HL-60/S4 treated with retinoic acid at 250 ng/mL for 4 days and 3 days (cell line): ENCODE results near the gene PRCC.

Experiments
- in situ Hi-C: fragments of 300-500 bp; cut with MboI; formaldehyde crosslinking; loops from 2 replicates; pipeline ENCODE4 v1.7.0; 2022; ENCODE audit warnings: low sequenced_read_pairs

The PRCC gene

DNA sequence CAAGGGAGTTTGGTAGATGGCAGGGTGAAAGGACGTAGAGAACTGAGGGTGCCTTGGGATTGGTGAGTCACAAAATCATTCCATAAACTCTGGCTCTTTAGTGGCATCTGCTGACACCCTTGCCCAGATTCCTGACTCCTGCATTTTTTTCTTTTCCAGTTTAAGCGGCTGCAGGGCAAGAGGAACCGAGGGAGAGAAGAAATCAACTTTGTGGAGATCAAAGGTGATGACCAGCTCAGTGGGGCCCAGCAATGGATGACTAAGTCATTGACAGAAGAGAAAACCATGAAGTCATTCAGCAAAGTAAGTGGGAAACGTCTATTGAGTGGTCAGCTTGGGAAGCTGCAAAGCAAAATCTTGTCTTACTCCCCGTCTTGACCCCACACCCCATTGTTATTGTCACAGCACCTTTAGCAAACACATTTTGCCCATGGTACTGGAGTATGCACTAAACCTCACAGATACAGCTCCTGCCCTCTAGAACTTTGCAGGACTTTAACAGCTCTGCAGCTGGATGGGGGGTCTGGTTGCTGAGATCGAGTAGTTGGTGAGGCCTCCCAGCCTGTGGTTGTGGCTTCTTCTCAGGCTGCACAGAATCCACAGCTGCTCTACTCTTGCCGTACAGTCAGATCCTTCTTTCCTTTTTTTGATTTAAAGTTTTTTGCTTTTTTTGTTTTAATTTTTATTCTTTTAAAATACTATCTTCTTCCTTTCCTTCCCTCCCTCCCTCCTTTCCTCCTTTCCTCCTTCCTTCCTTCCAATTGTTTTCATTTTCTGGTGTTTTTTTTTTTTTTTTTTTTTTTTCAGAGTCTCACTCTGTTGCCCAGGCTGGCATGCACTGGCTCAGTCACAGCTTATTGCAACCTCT, 27.4 kb downstream of the PRCC start:
- in situ Hi-C loops = no loop called here

DNA sequence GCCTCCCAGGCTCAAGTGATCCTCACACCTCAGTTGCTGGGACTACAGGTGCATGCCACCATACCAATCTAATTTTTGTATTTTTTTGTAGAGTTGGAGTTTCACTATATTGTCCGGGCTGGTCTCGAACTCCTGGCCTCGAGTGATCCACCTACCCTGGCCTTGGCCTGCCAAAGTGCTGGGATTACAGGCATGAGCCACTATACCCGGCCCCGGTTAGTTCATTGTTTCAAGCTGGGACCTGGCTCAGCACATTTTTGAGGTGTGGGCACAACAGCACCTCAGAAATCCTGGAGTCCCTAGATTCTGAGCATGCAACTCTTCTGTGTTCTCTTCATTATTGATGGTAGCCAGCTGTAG, 28.0 kb downstream of the PRCC start:
- in situ Hi-C loops = no loop called here

DNA sequence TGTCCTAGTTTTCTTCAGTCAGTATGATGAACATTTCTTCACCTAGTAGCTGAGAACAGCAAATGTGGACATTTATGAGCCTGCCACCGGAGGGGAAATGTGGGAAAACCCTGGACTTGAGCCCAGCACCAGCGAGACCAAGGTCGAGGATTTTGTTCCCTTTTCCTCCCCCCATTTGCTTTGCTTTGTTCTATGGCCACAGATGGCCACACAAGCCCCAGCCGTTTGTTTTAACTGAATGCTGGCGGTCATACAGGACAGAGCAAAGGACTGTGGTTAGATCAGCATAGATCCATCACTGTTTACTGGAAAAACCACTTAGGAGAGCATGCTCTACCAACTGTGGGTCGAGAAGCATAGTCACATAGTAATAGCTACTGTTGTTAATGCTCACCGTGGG, 28.5 kb downstream of the PRCC start:
- in situ Hi-C loops = no loop called here

DNA sequence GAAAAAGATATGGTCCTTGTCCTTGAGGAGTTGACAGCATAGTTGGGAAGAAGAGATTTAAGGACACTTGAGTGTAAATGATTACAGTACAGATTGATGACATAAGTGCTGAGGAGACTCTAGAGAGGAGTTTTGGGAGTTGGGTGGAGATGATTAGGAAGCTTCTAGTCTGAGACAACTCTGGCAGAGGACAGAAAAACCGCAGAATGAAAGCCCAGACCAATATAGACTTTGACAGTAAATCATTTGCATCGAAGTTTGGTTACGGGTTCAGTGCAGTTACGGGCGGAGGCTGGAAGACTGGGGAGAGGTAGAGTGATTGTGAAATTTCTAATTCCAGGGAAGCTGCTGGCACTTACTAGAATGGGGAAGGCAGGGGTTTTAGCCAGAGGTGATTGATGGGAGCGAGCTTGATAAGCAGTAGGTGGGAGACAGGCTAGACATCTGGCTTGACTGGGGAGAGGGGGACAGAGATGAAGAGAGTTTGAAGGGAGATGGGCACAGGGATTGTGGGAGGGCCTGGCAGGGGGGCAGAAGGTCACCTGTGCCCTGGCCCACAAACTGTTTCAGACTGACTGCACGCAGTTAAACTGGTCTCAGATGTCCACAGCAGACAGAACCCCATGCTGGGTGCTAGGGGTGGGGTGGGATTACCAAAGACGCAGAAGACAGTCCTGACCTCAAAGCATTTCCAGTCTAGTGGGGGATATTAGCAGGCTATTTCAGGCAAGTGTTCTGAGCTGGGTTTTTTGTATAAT, 29.2 kb downstream of the PRCC start:
- in situ Hi-C loops = no loop called here

DNA sequence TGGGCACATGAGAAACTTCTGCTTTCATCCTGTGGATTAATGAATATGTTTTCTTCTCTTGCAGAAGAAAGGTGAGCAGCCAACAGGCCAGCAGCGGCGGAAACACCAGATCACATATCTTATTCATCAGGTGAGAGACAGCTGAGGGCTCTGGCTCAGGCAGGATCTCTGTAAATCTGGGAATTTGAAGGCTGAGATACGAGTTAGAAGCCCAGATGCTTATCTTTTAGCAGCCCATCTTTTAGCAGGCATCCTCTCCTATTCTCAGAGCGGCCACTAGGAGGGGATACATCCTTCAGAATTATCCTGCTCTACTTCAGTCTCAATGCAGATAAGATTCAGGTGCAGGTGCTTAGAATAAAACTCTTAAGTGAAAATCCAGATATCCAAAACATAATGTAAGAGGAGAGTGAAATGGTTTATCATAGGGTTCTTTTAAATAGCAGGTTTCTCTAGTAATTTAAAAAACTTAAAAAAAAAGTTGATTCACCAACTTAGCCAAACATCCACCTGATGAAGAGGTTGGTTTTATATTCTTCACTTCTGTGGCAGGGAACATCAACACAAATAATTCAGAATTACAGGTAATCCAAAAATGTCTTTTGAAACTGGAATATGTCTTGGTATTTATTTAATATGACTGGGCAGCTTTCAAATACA, 30.0 kb downstream of the PRCC start:
- in situ Hi-C loops = no loop called here

DNA sequence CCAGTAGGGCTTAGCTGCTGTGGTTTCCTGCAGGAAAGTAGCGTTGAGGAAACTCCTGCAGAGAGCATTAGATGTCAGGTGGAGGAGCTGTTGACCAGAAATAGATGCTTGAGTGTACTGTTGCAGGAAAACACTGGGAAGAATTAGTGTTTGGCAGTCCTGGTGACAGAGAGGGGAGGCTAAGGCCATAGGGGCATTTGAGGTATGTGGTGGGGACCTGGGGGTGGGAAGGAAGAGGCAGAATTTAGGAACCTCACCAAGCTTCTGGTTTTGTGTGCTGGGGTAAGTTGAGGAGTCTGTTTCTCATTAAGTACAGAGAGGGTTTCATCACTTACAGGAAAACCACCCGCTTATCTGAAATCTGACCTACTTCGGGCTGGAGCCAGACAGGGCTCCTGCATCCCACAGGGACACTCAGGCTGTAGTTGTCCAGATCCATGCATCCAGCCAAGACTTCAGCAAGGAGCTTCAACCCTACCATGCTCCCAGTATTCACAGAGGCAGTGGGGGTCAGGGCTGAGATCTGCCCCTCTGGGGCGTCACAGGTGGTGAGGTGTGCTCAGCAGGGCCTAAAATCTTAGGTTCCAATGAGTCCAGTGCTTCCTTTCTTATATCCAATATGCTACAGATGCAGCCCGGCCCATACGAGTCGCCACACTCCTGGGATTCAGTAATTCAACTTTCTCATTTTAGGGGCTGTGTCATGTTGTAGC, 34.2 kb downstream of the PRCC start:
- in situ Hi-C loops = no loop called here

DNA sequence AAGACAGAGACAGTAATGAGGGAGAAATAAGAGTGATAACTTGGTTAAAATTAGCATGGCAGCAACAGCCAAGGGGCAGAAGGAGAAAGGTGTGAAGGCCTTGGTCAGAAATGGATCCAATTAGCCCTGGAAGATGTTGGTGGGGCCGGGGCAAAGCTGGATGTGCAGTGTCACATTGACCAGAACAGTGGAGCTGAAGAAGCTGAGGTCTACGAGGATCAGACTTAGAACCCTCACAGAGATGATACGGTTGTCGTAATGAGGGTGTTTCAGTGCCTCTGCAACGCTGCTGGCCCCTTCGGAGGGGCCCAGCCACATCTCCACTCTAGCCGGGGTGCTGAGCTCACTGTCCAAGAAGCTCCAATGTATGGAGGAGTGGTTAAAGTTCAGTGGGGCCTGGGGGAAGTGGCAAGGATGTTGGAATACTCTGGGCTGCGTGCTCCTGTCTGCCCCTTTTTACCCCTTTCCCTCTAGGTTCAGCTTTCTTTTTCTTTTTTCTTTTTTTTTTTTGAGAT, 35.1 kb downstream of the PRCC start:
- in situ Hi-C loops = no loop called here

DNA sequence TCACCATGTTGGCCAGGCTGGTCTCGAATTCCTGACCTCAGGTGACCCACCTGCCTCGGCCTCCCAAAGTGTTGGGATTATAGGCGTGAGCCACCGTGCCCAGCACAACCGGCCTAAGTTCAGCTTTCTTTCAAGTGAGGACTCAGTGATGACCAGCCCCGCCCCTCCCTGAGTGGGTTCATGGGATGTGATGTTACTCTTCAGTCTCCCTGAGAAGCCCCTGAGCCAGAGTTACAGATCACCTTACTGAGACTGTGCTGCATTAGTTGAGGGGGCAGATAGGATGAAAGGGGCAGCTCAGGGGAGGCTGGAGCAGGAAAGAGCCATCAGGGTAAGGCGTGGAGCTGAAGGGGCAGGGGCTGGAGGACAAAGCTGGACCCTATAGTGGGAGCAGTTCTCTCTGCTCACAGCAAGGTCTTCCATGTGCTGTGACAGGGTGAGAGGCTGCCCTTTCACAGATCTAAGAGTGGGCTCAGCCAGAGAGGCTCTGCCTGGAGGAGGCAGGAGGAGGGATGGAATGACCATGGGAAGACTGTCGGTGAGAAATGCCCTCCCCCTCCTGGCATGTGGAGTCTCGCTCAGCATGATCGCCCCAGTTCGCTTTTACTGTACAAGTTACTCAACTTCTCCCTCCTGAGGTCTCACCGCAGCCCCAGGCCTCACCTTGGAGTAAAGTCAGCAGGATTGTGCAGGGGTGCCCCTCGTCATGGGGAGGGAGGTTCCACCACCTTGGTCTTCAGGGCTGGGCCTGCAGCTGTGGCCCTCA, 35.9 kb downstream of the PRCC start:
- in situ Hi-C loops = no loop called here

DNA sequence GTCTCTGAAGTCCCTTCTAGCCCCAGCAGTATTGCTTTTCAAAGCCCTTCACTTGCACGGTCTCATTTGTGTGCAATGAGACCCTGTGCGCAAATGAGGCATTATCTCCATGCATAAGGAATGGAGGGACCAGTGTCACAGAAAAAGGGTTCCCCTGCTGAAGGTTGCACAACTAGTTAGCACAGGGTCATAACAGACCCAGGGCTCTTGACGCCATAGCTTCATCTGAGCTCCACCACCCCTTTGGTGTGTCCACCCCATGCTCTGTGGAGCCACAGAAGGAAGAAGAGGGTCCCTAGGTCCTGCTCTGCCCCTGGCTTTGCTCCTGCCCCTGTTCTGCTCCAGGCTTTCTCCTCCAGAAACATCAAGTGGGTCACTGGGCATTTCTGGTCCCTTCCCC, 36.7 kb downstream of the PRCC start:
- in situ Hi-C loops = no loop called here

DNA sequence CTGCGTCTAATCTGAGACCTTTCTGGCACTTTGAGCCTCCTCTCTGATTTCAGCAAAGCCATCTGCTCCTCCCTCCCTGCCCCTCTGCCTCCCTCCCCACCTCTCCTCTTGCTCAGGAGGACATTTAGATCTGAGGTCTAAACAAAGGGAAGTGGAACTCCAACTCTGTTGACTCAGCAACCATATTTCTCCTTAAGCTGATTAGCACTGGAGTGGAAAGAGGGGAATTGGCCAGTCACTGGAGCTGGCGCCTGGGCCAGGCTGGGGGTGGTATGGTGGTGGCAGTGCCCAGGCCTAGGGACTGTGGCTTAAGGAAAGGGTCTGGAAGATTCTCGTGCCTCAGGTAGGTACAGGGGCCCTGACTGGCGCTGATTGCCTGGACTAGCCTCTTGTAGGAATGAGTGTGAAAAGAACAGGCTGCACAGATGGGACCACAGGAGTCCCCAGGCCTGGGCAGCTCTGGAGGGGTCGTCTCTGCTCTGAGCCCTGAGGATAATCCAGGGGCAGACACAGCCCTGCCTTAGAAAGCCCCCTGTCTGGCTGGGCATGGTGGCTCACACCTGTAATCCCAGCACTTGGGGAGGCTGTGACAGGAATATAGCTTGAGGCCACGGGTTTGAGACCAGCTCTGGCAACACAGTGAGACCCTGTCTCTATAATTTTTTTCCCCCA, 37.4 kb downstream of the PRCC start:
- in situ Hi-C loops = no loop called here

DNA sequence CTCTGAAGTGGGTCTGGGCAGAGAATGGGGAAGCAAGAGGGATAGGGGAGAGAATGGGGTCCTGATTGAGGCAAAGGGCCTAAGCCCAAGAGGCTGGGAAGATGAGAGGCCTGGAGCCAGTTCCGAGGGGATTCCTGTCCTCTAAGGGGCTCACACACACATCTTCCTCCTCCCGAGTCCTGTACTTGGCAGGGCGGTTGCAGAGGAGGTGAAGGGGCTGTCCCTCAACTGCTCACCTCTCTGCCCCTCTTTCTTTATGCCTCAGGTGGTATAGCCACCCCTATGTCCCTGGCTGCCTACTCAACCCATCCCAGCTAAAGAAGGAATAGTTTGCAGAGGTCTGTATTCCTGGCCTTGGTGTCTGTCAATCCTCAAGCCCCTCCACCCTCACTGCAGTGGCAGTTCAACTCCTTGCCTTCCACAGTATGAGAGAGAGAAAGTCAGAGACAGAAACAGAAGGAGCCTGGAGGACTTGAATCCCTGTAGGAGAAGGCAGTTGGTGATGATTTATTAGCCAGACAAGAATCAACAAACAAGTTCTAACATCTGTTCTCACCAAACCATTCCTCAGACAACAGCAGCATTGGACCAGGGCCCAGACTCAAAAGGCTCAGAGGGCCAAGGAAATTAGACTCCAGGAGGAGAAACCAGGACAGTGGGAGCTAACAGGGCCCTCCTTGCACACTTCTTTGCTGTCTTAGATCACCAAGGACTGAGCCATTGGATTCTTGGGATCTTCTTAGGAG, 38.6 kb downstream of the PRCC start:
- in situ Hi-C loops = no loop called here

DNA sequence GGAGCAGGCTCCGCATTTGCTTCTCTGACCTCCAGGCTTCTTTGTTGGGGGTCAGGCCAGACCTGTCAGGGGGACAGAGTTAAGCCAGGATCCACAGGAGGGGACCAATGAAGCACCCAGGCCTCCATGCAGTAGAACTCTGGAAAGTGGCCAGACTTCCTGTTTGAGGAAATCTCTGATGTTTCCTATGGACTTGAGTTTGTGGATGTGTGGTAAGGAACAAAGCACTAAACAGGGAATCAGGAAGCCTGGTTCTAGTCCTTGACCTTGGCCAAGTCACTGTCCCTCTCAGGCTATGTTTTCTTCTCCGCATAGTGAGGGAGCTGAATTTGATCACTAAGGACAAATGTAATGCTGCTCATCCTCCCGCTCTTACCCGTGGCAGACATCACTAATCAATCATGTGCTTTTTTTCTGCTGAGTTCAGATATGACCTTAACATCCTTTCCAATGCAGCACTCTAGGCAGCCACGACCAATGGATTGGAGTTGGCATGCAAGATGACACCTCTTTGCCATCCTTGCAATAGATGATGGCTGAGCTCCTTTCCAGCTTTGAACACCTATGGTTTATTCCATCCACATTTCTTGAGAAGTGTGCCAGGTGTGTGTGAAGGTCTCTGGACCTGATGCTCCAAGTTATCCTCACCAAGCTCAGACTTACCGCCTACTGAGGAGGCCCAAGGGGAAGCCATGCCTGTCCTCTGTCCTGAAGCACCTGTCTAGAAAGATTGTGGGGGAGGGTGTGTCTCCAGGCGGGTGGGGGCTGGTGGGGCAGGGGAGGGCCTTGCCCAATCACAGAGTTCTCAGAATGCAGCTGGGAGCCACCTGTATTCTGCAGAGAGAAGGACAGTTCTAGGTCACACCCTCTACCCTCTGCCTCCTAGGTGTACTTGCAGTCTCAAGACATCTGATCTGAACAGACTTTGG, 39.4 kb downstream of the PRCC start:
- in situ Hi-C loops = no loop called here

DNA sequence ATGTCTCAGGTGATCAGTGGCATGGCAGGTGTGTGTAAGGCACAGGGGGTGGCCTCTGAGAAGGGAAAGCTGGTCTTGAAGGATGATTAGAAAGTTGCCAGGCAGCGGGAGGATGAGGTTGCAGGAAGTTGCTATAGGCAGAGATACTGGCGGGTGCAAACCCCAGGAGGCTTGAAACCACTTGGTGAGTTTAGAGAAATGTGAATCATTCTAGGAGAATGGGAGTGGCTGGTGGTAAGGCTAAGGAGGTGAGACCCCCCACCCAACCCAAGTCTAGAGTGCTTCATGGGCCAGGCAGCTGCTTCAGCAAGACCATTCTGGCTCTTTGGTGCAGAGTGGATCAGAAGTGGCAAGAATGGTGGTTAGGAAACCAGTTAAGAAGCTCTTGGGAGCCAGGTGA, 40.3 kb downstream of the PRCC start:
- in situ Hi-C loops = no loop called here

DNA sequence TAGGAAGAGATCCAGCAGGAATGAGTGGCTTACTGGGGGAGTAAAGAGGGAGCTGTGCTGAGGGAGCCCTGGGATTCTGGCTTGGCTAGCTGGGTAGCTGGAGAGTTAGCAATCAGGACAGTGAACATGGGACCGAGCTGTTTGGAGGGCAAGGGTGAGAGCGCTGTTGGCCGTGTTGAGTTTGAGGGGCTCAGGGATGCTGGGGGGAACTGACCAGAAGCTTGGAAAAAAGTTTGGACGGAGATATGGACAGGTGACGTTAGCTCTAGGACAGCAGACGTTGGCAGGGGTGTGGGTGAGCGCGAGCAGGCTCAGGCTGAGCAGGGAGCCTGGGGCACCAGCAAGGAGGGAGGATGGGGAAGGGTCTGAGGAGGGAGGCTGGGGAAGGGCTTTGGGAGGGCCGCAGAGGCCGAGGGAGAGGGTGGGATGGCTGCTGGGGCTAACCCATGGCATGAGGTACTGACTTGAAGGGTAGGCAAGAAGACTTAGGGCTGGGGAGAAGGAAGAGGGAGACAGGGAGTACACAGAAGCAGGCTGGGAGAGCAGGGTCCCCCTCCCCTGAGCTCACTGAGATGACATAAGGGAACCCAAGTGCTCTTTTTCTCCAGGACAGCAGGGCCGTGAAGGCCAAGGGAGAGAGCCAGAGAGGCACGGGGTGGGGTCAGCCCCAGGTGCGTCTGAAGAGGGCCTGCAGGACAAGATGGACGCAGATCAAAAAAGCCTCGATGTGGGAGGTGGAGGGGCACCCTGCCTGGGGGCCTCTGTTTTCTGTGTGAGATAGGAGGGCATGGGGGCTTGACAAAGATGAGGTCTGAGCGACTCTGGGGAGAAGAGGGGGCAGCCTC, 41.1 kb downstream of the PRCC start:
- in situ Hi-C loops = no loop called here

DNA sequence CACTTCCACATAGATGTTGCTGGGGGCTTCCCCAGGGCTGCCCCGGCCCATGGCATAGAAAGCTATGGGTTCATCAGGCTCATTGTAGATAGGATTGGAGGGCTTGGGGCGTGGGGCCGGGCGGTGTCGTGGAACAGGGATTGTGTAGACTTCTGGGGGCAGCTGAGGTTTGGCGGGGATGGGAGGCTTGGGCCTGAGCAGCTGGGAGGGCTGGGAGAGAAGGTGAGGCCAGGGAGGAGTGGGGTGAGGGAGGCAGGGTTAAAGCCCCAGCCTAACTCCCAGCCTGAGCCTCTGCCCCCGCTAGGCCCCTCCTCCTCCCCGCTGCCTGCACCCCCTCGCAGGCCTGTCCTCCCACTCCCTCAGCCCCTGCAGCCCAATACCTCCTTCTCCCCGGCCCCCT, 41.9 kb downstream of the PRCC start:
- in situ Hi-C loops = no loop called here

DNA sequence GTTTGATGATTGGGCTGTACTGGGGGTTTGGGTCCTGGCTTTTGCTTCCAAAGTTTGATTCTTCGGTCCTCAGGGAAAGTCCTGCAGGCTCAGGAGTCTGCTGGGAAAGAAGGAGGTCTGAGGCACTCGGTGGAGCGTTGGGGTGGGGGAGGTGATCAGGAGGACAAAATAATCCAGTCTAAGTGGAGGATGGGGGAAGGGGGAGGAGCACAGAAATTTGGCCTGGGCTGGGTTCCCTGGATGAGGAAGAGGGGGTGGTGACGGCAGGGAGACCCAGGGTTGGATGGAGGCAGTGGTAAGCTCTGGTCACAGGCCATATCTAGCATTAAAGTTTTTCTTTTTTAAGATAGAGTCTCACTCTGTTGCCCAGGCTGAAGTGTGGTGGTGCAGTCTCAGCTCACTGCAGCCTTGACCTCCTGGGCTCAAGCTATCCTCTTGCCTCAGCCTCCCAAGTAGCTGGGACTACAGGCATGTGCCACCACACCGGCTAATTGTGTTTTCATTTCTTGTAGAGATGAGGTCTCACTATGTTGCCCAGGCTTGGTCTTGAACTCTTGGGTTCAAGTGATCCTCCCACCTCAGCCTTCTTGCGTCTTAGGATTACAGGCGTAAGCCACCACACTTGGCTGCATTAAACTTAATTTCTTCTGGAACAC, 42.5 kb downstream of the PRCC start:
- in situ Hi-C loops = no loop called here

DNA sequence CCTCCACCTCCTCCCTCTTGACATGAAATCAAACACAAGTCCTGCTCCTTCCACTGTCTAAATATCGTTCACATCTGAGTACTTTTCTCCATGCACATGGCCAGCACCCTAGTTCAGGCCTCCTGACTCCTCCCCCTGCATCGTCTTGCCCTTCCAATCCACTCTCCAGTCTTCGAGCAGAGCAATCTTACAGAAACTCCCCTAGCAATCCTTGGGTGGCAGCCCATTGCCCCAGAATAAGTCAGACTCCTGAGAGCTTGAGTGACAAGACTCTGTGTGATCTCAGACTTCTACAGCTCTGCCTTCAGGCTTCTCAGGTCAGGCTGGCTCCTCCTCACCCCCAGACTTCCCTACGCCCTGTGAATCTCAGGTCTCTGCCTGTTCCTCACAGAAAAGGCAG, 43.8 kb downstream of the PRCC start:
- in situ Hi-C loops = no loop called here
